ENCODE data around the gene ARMC9.
"Not testable (repeated sequence)": the region's sequence is repeated elsewhere in the genome, so short reads cannot be mapped to it uniquely, and the experiment has no call there.

Gene ARMC9

GRCh38 chr2:231399046-231399852 lies 200.8 kb downstream of the ARMC9 start:
- H3K27me3 Mint-ChIP-seq = peaks cover 25% of the 10 kb centered on the region
- no peak overlapping the region for H3K27ac Mint-ChIP-seq
- no peak overlapping the region for H3K4me3 Mint-ChIP-seq
- DNase-seq = no peak
- no peaks in the 10 kb centered on the region for H3K9me3 Mint-ChIP-seq
- no peaks in the 10 kb centered on the region for H3K36me3 Mint-ChIP-seq (ENCODE audit: low read depth)
- peaks cover 17% of the 10 kb centered on the region for H3K4me1 Mint-ChIP-seq (ENCODE audit: low read depth)

DNA sequence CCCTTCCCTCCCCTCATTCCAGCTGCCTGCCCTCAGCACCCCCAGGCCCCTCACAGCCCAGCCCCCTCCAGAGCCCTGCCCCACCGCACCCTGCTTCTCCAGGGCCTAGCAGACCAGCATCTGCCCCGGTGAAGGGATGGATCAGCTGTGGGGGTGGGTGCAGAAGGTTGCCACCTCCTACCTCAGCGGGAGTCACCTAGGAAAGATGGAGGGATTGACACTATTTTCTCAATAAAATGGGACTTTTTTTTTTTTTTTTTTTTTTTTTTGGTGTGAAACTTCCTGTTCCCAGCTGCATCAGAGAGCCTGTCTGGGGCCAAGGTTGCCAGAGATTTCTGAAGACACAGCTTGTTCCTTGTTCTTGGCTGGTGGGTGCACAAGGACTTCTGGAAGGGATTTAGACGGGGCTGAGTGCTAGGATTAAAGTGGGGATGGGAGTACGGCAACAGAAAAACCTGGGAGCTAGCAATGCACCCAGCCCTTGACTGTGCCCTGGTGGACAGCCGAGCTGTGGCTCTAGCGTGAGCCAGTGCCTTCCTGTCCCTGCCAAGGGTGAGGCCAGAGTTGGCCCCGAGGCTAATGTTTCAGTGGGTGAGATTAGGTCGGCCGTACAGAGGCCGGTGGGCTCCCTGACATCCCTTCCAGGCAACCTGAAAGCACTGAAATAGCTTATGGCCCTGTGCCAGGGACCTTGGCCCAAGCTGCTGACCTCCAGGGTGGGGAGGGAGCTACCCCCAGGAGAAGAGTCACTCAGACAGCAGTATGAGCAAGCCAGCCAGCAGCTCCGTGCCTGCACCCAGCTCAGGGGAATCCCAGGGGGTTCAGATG lies 201.6 kb downstream of the ARMC9 start:
- no peaks in the 10 kb centered on the region for H3K9me3 Mint-ChIP-seq
- H3K4me3 Mint-ChIP-seq = no peak overlapping the region
- H3K27ac Mint-ChIP-seq = no peak overlapping the region

GRCh38 chr2:231400681-231401080 lies 202.2 kb downstream of the ARMC9 start:
- DNase-seq, H3K4me3 Mint-ChIP-seq: not testable (repeated sequence)
- peaks cover 15% of the 10 kb centered on the region for H3K27me3 Mint-ChIP-seq

More for the DNA sequence above, 201.6 kb downstream of the ARMC9 start:
- peaks cover 17% of the 10 kb centered on the region for H3K27me3 Mint-ChIP-seq
- DNase-seq = no peak
- no peaks in the 10 kb centered on the region for H3K36me3 Mint-ChIP-seq (ENCODE audit: low read depth)
- peaks cover 12% of the 10 kb centered on the region for H3K4me1 Mint-ChIP-seq (ENCODE audit: low read depth)

GRCh38 chr2:231401101-231401500 lies 202.7 kb downstream of the ARMC9 start:
- peaks cover 22% of the 10 kb centered on the region for H3K4me1 Mint-ChIP-seq (ENCODE audit: low read depth)
- not testable (repeated sequence) for H3K36me3 Mint-ChIP-seq (ENCODE audit: low read depth); H3K27ac Mint-ChIP-seq; DNase-seq; H3K4me3 Mint-ChIP-seq; H3K9me3 Mint-ChIP-seq
- H3K27me3 Mint-ChIP-seq = peaks cover 15% of the 10 kb centered on the region

More at GRCh38 chr2:231400681-231401080, 202.2 kb downstream of the ARMC9 start:
- H3K27ac Mint-ChIP-seq; H3K9me3 Mint-ChIP-seq; H3K36me3 Mint-ChIP-seq (ENCODE audit: low read depth): not testable (repeated sequence)
- peaks cover 18% of the 10 kb centered on the region for H3K4me1 Mint-ChIP-seq (ENCODE audit: low read depth)

DNA sequence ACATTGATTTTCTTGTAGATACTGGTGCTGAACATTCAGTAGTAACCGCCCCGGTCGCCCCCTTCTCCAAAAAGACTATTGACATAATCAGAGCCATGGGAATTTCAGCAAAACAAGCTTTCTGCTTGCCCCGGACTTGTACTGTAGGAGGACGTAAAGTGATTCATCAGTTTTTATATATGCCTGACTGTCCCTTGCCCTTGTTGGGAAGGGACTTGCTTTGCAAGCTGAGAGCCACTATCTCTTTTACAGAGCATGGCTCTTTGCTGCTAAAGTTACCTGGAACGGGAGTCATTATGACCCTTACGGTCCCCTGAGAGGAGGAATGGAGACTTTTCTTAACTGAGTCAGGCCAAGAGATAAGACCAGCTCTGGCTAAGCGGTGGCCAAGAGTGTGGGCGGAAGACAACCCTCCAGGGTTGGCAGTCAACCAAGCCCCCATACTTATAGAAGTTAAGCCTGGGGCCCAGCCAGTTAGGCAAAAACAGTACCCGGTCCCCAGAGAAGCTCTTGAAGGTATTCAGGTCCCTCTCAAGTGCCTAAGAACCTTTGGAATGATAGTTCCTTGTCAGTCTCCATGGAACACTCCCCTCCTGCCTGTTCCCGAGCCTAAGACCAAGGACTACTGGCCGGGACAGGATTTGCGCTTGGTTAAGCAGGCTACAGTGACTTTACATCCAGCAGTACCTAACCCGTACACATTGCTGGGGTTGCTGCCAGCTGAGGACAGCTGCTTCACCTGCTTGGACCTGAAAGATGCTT lies 205.2 kb downstream of the ARMC9 start:
- H3K4me3 Mint-ChIP-seq; DNase-seq; H3K27me3 Mint-ChIP-seq; H3K9me3 Mint-ChIP-seq; H3K36me3 Mint-ChIP-seq (ENCODE audit: low read depth); H3K27ac Mint-ChIP-seq: not testable (repeated sequence)
- H3K4me1 Mint-ChIP-seq (ENCODE audit: low read depth) = peaks cover 21% of the 10 kb centered on the region

DNA sequence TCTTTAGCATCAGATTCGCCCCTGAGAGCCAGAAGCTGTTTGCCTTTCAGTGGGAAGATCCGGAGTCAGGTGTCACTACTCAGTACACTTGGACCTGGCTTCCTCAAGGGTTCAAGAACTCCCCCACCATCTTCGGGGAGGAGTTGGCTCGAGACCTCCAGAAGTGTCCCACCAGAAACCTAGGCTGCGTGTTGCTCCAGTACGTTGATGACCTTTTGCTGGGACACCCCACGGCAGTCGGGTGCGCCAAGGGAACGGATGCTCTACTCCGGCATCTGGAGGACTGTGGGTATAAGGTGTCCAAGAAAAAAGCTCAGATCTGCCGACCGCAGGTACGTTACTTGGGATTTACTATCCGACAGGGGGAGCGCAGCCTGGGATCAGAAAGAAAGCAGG lies 205.8 kb downstream of the ARMC9 start:
- not testable (repeated sequence) for H3K36me3 Mint-ChIP-seq (ENCODE audit: low read depth); H3K27me3 Mint-ChIP-seq; H3K9me3 Mint-ChIP-seq; DNase-seq; H3K27ac Mint-ChIP-seq; H3K4me3 Mint-ChIP-seq
- peaks cover 21% of the 10 kb centered on the region for H3K4me1 Mint-ChIP-seq (ENCODE audit: low read depth)

DNA sequence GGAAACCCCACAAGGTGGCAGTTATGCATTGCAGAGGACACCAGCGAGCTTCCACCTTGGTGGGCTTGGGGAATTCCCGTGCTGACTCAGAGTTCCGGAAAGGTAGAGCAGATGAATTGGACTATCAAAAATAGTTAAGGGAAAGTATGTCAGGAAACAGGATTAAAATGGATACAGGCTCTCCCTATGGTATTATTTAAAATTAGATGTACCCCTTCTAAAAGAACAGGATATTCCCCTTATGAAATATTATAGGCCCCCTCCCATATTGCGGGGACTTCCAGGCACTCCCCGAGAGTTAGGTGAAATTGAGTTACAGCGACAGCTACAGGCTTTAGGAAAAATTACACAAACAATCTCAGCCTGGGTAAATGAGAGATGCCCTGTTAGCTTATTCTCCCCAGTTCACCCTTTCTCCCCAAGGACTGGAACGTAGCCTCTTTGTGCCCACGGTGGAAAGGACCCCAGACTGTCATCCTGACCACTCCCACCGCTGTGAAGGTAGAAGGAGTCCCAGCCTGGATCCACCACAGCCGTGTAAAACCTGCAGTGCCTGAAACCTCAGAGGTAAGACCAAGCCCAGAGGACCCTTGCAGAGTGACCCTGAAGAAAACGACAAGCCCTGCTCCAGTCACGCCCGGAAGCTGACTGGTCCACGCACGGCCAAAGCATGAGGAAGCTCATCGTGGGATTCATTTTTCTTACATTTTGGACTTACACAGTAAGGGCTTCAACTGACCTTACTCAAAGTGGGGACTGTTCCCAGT lies 207.4 kb downstream of the ARMC9 start:
- H3K27me3 Mint-ChIP-seq = peaks cover 14% of the 10 kb centered on the region
- peaks cover 21% of the 10 kb centered on the region for H3K4me1 Mint-ChIP-seq (ENCODE audit: low read depth)
- DNase-seq = peak; percentile 54
- H3K4me3 Mint-ChIP-seq = peak overlapping the region; percentile 26
- H3K9me3 Mint-ChIP-seq; H3K36me3 Mint-ChIP-seq (ENCODE audit: low read depth); H3K27ac Mint-ChIP-seq: not testable (repeated sequence)

- H3K9me3 Mint-ChIP-seq; H3K36me3 Mint-ChIP-seq (ENCODE audit: low read depth); H3K4me3 Mint-ChIP-seq; DNase-seq; H3K27ac Mint-ChIP-seq: not testable (repeated sequence)
- Mint-ChIP-seq H3K27me3 (peaks cover 29% of the 10 kb centered on the region), H3K4me1 (ENCODE audit: low read depth) (peaks cover 29% of the 10 kb centered on the region)
Measured at GRCh38 chr2:231407686-231408085, 209.3 kb downstream of the ARMC9 start.

GRCh38 chr2:231408304-231408703 lies 209.9 kb downstream of the ARMC9 start:
- not testable (repeated sequence) for H3K36me3 Mint-ChIP-seq (ENCODE audit: low read depth); DNase-seq; H3K27ac Mint-ChIP-seq; H3K9me3 Mint-ChIP-seq; H3K4me3 Mint-ChIP-seq
- H3K4me1 Mint-ChIP-seq (ENCODE audit: low read depth) = peaks cover 29% of the 10 kb centered on the region
- H3K27me3 Mint-ChIP-seq = peaks cover 32% of the 10 kb centered on the region

DNA sequence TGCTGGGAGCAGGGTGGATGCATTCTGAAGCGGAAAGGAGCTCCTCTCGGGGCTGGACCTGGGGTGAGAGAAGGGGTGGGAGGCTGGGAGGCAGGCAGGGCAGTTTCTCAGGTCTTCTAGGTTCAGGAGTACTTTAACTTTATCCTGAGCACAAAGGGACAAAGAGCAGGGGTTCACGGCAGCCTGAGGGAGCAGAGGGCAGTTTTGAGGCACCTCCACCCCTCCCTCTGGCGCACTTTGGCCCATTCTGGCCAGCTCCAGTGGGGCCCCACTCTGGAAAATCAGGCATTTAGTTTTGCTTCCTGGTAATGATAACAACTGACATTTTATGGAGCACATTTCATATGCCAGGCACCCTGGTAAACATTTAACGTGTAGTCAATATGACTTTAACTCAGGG lies 211.3 kb downstream of the ARMC9 start:
- peaks cover 6% of the 10 kb centered on the region for H3K9me3 Mint-ChIP-seq
- DNase-seq = no peak
- peaks cover 40% of the 10 kb centered on the region for H3K27me3 Mint-ChIP-seq
- H3K4me1 Mint-ChIP-seq (ENCODE audit: low read depth) = peaks cover 29% of the 10 kb centered on the region
- H3K27ac Mint-ChIP-seq = no peak overlapping the region
- H3K36me3 Mint-ChIP-seq (ENCODE audit: low read depth) = no peaks in the 10 kb centered on the region
- H3K4me3 Mint-ChIP-seq = no peak overlapping the region

DNA sequence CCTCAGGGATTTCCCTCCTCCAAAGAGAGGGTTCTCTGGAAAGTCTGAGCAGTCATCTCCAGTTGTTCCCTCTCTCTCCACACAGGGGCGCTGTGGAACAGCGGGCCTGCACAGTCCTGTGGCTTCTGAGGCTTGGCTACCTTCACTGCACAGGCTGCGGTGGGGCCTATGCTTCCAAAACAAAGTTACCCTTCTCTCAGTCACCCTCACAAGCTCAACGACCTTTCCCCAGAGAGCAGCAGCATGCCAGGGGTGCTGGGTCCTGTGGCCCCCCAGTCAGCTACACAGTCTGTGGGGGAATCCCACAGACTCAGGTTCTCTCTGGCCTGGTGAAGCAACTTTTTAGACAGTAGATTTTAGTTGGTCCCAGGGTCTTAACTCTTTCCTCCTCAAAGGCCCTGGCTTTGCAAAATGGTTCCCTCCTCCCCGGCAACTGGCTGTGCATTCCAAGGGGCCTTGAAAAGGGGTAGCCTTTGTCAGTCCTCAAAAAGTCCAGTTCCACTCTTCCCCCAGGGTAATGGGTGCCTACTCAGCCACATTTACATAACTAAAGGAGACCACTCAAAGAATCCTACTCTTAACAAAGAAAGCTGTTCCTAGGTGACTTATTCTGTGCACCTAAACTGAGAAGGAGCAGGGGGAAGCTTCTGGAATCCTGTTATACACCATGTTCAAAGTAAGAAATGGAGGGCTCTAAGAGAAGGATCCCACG lies 212.0 kb downstream of the ARMC9 start:
- no peaks in the 10 kb centered on the region for H3K36me3 Mint-ChIP-seq (ENCODE audit: low read depth)
- peaks cover 47% of the 10 kb centered on the region for H3K27me3 Mint-ChIP-seq
- no peak overlapping the region for H3K27ac Mint-ChIP-seq
- no peak for DNase-seq
- H3K4me3 Mint-ChIP-seq = no peak overlapping the region
- peaks cover 6% of the 10 kb centered on the region for H3K9me3 Mint-ChIP-seq
- peaks cover 24% of the 10 kb centered on the region for H3K4me1 Mint-ChIP-seq (ENCODE audit: low read depth)

DNA sequence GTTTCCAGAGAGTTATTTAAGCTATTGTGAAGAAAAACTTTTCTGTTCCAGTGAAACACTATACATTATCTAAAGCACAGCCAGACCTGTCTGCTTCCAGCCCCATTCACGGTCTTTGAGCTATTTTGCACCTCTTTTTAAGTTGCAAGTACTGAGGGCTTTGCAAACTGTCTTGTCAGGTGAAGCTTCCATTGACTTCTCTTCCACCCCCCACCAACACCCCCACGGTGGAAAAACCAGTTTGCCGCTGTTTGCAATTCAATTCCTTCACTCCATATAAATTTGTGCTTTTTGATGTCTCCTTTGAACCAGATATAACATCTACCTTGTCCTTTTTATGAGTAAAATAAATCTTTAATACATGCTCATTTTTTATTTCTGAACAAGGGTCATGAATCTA lies 212.8 kb downstream of the ARMC9 start:
- H3K4me1 Mint-ChIP-seq (ENCODE audit: low read depth) = peaks cover 19% of the 10 kb centered on the region
- H3K9me3 Mint-ChIP-seq = peaks cover 6% of the 10 kb centered on the region
- no peak overlapping the region for H3K27ac Mint-ChIP-seq
- DNase-seq = no peak
- H3K36me3 Mint-ChIP-seq (ENCODE audit: low read depth) = no peaks in the 10 kb centered on the region
- peak overlapping the region; percentile 48 for H3K4me3 Mint-ChIP-seq
- peaks cover 52% of the 10 kb centered on the region for H3K27me3 Mint-ChIP-seq

- Mint-ChIP-seq H3K36me3 (ENCODE audit: low read depth) (no peaks in the 10 kb centered on the region), H3K4me1 (ENCODE audit: low read depth) (peaks cover 12% of the 10 kb centered on the region), H3K9me3 (peaks cover 6% of the 10 kb centered on the region), H3K4me3 (peak overlapping the region; percentile 48), H3K27ac (no peak overlapping the region), H3K27me3 (peaks cover 52% of the 10 kb centered on the region)
- DNase-seq = peak; percentile 87
Measured at GRCh38 chr2:231411831-231412617, 213.6 kb downstream of the ARMC9 start.

All from activated T-cell treated with anti-CD3 and anti-CD28 coated beads, Interleukin-2, amount 50 U/mL, for 24 hours (primary cell).